ENCODE measurements around the gene CD74.
A peak's percentile ranks its signal among the peaks of the same experiment; 100 is the strongest.
"Not testable (repeated sequence)": the region's sequence is repeated elsewhere in the genome, so short reads cannot be mapped to it uniquely, and the experiment has no call there.

The CD74 gene

GRCh38 chr5:150428106-150428876 is 15.6 kb upstream of the CD74 start:
- H2AK5ac ChIP-seq (ENCODE audit: low read length): no peak overlapping the region
- no peak overlapping the region for H2BK5ac ChIP-seq (ENCODE audit: low read depth, low read length, poor library complexity)
- H2AFZ ChIP-seq (ENCODE audit: insufficient read depth, low read length, poor library complexity): no peak overlapping the region
- no peak overlapping the region for H3K18ac ChIP-seq (ENCODE audit: low read length)
- H3K23ac ChIP-seq (ENCODE audit: low read length): no peak overlapping the region
- H3K36me3 ChIP-seq (ENCODE audit: control insufficient read depth in 1 of 2, insufficient read depth in 2 of 2, low read length in 2 of 2): no peaks in the 10 kb centered on the region
- H3K9ac ChIP-seq (ENCODE audit: low read length): no peak overlapping the region
- no peaks in the 10 kb centered on the region for H3K27me3 ChIP-seq (ENCODE audit: insufficient read depth, low read length)
- no peak overlapping the region for H3K27ac ChIP-seq (ENCODE audit: low read depth, low read length)
- H3K4me3 ChIP-seq (ENCODE audit: low read depth, low read length): no peak overlapping the region
- H4K12ac ChIP-seq (ENCODE audit: low read depth, low read length): no peak overlapping the region
- no peak overlapping the region for H4K91ac ChIP-seq (ENCODE audit: low read depth, low read length)
- H3K4me1 ChIP-seq (ENCODE audit: control insufficient read depth in 1 of 2, insufficient read depth in 2 of 2, low read length in 2 of 2): peaks cover 0 to 4% of the 10 kb centered on the region in 2 experiments
- H3K79me1 ChIP-seq (ENCODE audit: low read length): no peaks in the 10 kb centered on the region
- H3K4me2 ChIP-seq (ENCODE audit: low read length): no peak overlapping the region
- H4K8ac ChIP-seq (ENCODE audit: low read depth, low read length): no peak overlapping the region
- H3K4ac ChIP-seq (ENCODE audit: low read depth, low read length): no peak overlapping the region
- no peak overlapping the region for H3K14ac ChIP-seq (ENCODE audit: low read length)
- H3K9me3 ChIP-seq (ENCODE audit: insufficient read depth, low read depth, low read length): no peaks in the 10 kb centered on the region
- DNase-seq: peak; percentile 41 to 61
- H3K79me2 ChIP-seq (ENCODE audit: control insufficient read depth, insufficient read depth, low read length, poor library complexity): no peaks in the 10 kb centered on the region
- WGBS (ENCODE audit: extremely low coverage, insufficient coverage, insufficient read length): no CpG with 5 or more reads among the region's 18 CpGs
- no peak overlapping the region for H2BK120ac ChIP-seq (ENCODE audit: insufficient read depth, low read length, poor library complexity)
- no peak overlapping the region for H2BK12ac ChIP-seq (ENCODE audit: low read length)

- DNase-seq; H2AFZ ChIP-seq (ENCODE audit: insufficient read depth, low read length, poor library complexity); H3K18ac ChIP-seq (ENCODE audit: low read length); H3K4me3 ChIP-seq (ENCODE audit: low read depth, low read length); H3K27ac ChIP-seq (ENCODE audit: low read depth, low read length); H3K27me3 ChIP-seq (ENCODE audit: insufficient read depth, low read length); H2BK120ac ChIP-seq (ENCODE audit: insufficient read depth, low read length, poor library complexity); H3K4me2 ChIP-seq (ENCODE audit: low read length); H2BK5ac ChIP-seq (ENCODE audit: low read depth, low read length, poor library complexity); H3K4me1 ChIP-seq (ENCODE audit: control insufficient read depth in 1 of 2, insufficient read depth in 2 of 2, low read length in 2 of 2); H4K12ac ChIP-seq (ENCODE audit: low read depth, low read length); H3K14ac ChIP-seq (ENCODE audit: low read length); H4K8ac ChIP-seq (ENCODE audit: low read depth, low read length); H3K79me1 ChIP-seq (ENCODE audit: low read length); H3K36me3 ChIP-seq (ENCODE audit: control insufficient read depth in 1 of 2, insufficient read depth in 2 of 2, low read length in 2 of 2); H3K9ac ChIP-seq (ENCODE audit: low read length); H3K23ac ChIP-seq (ENCODE audit: low read length); H2BK12ac ChIP-seq (ENCODE audit: low read length); H3K79me2 ChIP-seq (ENCODE audit: control insufficient read depth, insufficient read depth, low read length, poor library complexity); H3K4ac ChIP-seq (ENCODE audit: low read depth, low read length); H2AK5ac ChIP-seq (ENCODE audit: low read length); H3K9me3 ChIP-seq (ENCODE audit: insufficient read depth, low read depth, low read length); H4K91ac ChIP-seq (ENCODE audit: low read depth, low read length): not testable (repeated sequence)
- WGBS (ENCODE audit: extremely low coverage, insufficient coverage, insufficient read length): no CpG with 5 or more reads among the region's 9 CpGs
These were observed 13.5 kb upstream of the CD74 start for GRCh38 chr5:150426165-150426564.

- WGBS (ENCODE audit: extremely low coverage, insufficient coverage, insufficient read length): no CpG with 5 or more reads among the region's 3 CpGs
- Histone ChIP-seq H3K4me1 (ENCODE audit: control insufficient read depth in 1 of 2, insufficient read depth in 2 of 2, low read length in 2 of 2) (no peaks in the 10 kb centered on the region), H3K4ac (ENCODE audit: low read depth, low read length) (no peak overlapping the region), H3K79me2 (ENCODE audit: control insufficient read depth, insufficient read depth, low read length, poor library complexity) (no peaks in the 10 kb centered on the region), H3K9ac (ENCODE audit: low read length) (no peak overlapping the region), H3K9me3 (ENCODE audit: insufficient read depth, low read depth, low read length) (peaks cover 2% of the 10 kb centered on the region), H4K91ac (ENCODE audit: low read depth, low read length) (no peak overlapping the region), H3K14ac (ENCODE audit: low read length) (no peak overlapping the region), H2BK120ac (ENCODE audit: insufficient read depth, low read length, poor library complexity) (no peak overlapping the region), H2AK5ac (ENCODE audit: low read length) (no peak overlapping the region), H4K12ac (ENCODE audit: low read depth, low read length) (no peak overlapping the region), H3K4me3 (ENCODE audit: low read depth, low read length) (no peak overlapping the region), H2BK12ac (ENCODE audit: low read length) (no peak overlapping the region), H3K27ac (ENCODE audit: low read depth, low read length) (no peak overlapping the region), H3K36me3 (ENCODE audit: control insufficient read depth in 1 of 2, insufficient read depth in 2 of 2, low read length in 2 of 2) (no peaks in the 10 kb centered on the region), H3K79me1 (ENCODE audit: low read length) (no peaks in the 10 kb centered on the region), H2BK5ac (ENCODE audit: low read depth, low read length, poor library complexity) (no peak overlapping the region), H2AFZ (ENCODE audit: insufficient read depth, low read length, poor library complexity) (no peak overlapping the region), H3K27me3 (ENCODE audit: insufficient read depth, low read length) (no peaks in the 10 kb centered on the region), H3K18ac (ENCODE audit: low read length) (no peak overlapping the region), H3K23ac (ENCODE audit: low read length) (no peak overlapping the region), H3K4me2 (ENCODE audit: low read length) (no peak overlapping the region), H4K8ac (ENCODE audit: low read depth, low read length) (no peak overlapping the region)
- no peak for DNase-seq
These were observed 10.0 kb upstream of the CD74 start for GRCh38 chr5:150422758-150423157.

- Histone ChIP-seq H2BK5ac (ENCODE audit: low read depth, low read length, poor library complexity) (no peak overlapping the region), H3K18ac (ENCODE audit: low read length) (no peak overlapping the region), H4K8ac (ENCODE audit: low read depth, low read length) (no peak overlapping the region), H3K9me3 (ENCODE audit: insufficient read depth, low read depth, low read length) (peaks cover 2% of the 10 kb centered on the region), H3K4me3 (ENCODE audit: low read depth, low read length) (no peak overlapping the region), H2AFZ (ENCODE audit: insufficient read depth, low read length, poor library complexity) (no peak overlapping the region), H2AK5ac (ENCODE audit: low read length) (no peak overlapping the region), H3K79me2 (ENCODE audit: control insufficient read depth, insufficient read depth, low read length, poor library complexity) (no peaks in the 10 kb centered on the region), H4K12ac (ENCODE audit: low read depth, low read length) (no peak overlapping the region), H3K23ac (ENCODE audit: low read length) (no peak overlapping the region), H2BK12ac (ENCODE audit: low read length) (no peak overlapping the region), H3K27me3 (ENCODE audit: insufficient read depth, low read length) (no peaks in the 10 kb centered on the region), H3K14ac (ENCODE audit: low read length) (no peak overlapping the region), H3K4me2 (ENCODE audit: low read length) (no peak overlapping the region), H2BK120ac (ENCODE audit: insufficient read depth, low read length, poor library complexity) (no peak overlapping the region), H4K91ac (ENCODE audit: low read depth, low read length) (no peak overlapping the region), H3K79me1 (ENCODE audit: low read length) (no peaks in the 10 kb centered on the region), H3K36me3 (ENCODE audit: control insufficient read depth in 1 of 2, insufficient read depth in 2 of 2, low read length in 2 of 2) (no peaks in the 10 kb centered on the region), H3K27ac (ENCODE audit: low read depth, low read length) (no peak overlapping the region), H3K4ac (ENCODE audit: low read depth, low read length) (no peak overlapping the region), H3K4me1 (ENCODE audit: control insufficient read depth in 1 of 2, insufficient read depth in 2 of 2, low read length in 2 of 2) (no peaks in the 10 kb centered on the region), H3K9ac (ENCODE audit: low read length) (no peak overlapping the region)
- DNase-seq: no peak
- no CpG with 5 or more reads among the region's 4 CpGs for WGBS (ENCODE audit: extremely low coverage, insufficient coverage, insufficient read length)
These were observed 9.4 kb upstream of the CD74 start for GRCh38 chr5:150422075-150422474.
